ENCODE results near the gene MED13L. TPM values are rescaled to one million over a fixed set of nuclear protein-coding genes. Genes with fewer than 3 reads are reported as not detected.

MED13L gene
- total and polyA plus RNA-seq, 2 of the 4 experiments (the other 2 are of a cell fraction) = 17.9 to 49.1 TPM

DNA sequence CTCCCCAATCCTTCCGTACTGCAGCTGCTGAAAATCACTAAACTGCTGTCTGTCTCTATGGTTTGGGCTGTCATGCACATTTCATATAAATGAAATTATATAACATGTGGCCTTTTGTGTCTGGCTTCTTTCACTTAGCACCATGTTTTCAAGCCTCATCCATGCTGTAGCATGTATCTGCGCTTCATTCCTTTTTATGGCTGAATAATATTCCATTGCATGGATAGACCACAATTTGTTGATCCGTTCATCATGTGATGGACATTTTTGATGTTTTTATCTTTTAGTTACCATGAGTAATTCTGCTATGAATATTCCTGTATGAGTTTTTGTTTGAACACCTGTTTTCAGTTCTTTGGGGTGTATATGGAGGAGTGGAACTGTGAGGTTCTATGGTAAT, 32.6 kb upstream of the MED13L start (continued):
- TF ChIP-seq RFX5 (IDR thresholded peaks at IDR 0.05; ENCODE audit: low read depth, low read length) (no peak), CHD1 (IDR thresholded peaks at IDR 0.05; ENCODE audit: low read depth, low read length) (no peak)

DNA sequence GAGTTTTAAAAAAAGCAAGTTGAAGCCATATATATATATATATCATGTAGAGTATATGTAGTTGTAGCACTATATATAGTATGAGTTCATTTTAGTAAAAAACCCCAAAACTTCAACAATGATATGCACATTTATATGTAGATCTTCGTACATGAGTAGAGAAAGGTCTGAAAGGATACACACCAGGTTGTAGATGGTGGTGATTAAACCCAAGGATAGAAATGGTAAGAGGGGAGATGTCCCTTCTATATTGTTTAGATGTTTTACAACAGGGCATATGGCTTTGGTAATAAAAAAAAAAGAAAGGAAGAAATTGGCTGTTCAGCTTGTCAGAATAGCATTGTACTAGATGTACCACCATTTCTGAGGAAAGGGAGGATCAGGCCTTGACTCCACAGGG, 31.9 kb upstream of the MED13L start:
- H2AK5ac ChIP-seq (ENCODE audit: low read depth, low read length) = no peak overlapping the region
- peaks cover 3% of the 10 kb centered on the region; the same call in 1 of the 2 replicates for H3K9me1 ChIP-seq (ENCODE audit: insufficient read depth, low read length)
- no peak overlapping the region for H3K23ac ChIP-seq (ENCODE audit: low read depth, low read length)
- no peak overlapping the region for H3K18ac ChIP-seq (ENCODE audit: low read depth, low read length)
- no peak overlapping the region for H2AK9ac ChIP-seq (replicated peaks; ENCODE audit: low read depth, low read length, poor library complexity)
- no peak overlapping the region for H2BK5ac ChIP-seq (ENCODE audit: low read depth, low read length, poor library complexity, severe bottlenecking)
- no TSS peak for BruUV-seq (replicated peaks)
- H3K56ac ChIP-seq (ENCODE audit: extremely low read depth, insufficient read depth, low read length) = no peak overlapping the region
- no peak overlapping the region for H2BK20ac ChIP-seq (ENCODE audit: low read depth, low read length)
- ChIA-PET POLR2A (ENCODE audit: unreplicated experiment) (no interaction called here), CTCF (interaction anchor here (0.6 kb wide), 1 partner anchor 61 kb away, joined by 6 read pairs; no protein-coding TSS in a partner anchor)
- dilution Hi-C loops (cut with HindIII; ENCODE audit: low sequenced_read_pairs, unreplicated experiment) = no loop called here
- WGBS, 2 experiments (ENCODE audit: extremely low coverage in 2 of 2, insufficient read length in 1 of 2) = no CpG with 5 or more reads among the region's 1 CpG
- H3K27me3 ChIP-seq (ENCODE audit: control insufficient read depth, insufficient read depth, low read length) = no peaks in the 10 kb centered on the region
- H4K5ac ChIP-seq (ENCODE audit: low read depth, low read length) = no peak overlapping the region
- no peaks in the 10 kb centered on the region for H3K4me1 ChIP-seq (ENCODE audit: control insufficient read depth, insufficient read depth, low read length)
- DNase-seq = no peak
- TF ChIP-seq CHD1 (IDR thresholded peaks at IDR 0.05; ENCODE audit: low read depth, low read length) = no peak
- H3K9ac ChIP-seq (ENCODE audit: low read depth, low read length) = no peak overlapping the region
- H2AFZ ChIP-seq (replicated peaks; ENCODE audit: low read length, poor library complexity) = no peak overlapping the region
- H3K4ac ChIP-seq (ENCODE audit: low read depth, low read length) = no peak overlapping the region
- H4K20me1 ChIP-seq (ENCODE audit: insufficient read depth, low read length) = no peaks in the 10 kb centered on the region
- H3K36me3 ChIP-seq (ENCODE audit: control insufficient read depth, insufficient read depth, low read length) = no peaks in the 10 kb centered on the region
- no peak overlapping the region for H2BK15ac ChIP-seq (ENCODE audit: low read depth, low read length)
- no peak for ATAC-seq (ENCODE audit: low read depth)
- no peaks in the 10 kb centered on the region for H3K9me3 ChIP-seq (ENCODE audit: control insufficient read depth, insufficient read depth, low read length)
- H3K14ac ChIP-seq (replicated peaks; ENCODE audit: low read depth, low read length) = no peak overlapping the region
- intact Hi-C loops (cut with micrococcal nuclease) = no loop called here
- no peak overlapping the region for H2BK120ac ChIP-seq (ENCODE audit: low read depth, low read length)
- in situ Hi-C loops (cut with MboI; ENCODE audit: low sequenced_read_pairs) = no loop called here
- H4K8ac ChIP-seq (ENCODE audit: low read depth in 2 of 2, low read length in 2 of 2) = no peak overlapping the region
- no peaks in the 10 kb centered on the region for H3K79me1 ChIP-seq (ENCODE audit: low read depth in 1 of 2, low read length in 2 of 2)
- no peak overlapping the region for H3K27ac ChIP-seq (ENCODE audit: insufficient read depth, low read length)
- no peak overlapping the region for H4K91ac ChIP-seq (ENCODE audit: insufficient read depth, low read depth, low read length)
- no peak overlapping the region for H3K4me3 ChIP-seq (ENCODE audit: insufficient read depth, low read depth, low read length)
- no peak overlapping the region for H3K4me2 ChIP-seq (ENCODE audit: low read depth, low read length)
